SK-N-SH (cell line): Measurements from ENCODE around the gene FGF23. TPM values are rescaled to one million over a fixed set of nuclear protein-coding genes. Genes with fewer than 3 reads are reported as not detected.

Experiments
- CTCF ChIA-PET: fragments of 300-600, 350-600 bp; formaldehyde crosslinking; extraction: SDS; loops from one replicate; lab custom pipeline; 2021; lab: Yijun Ruan, JAX
- POLR2A ChIA-PET: fragments of 350-600 bp; sonication (Branson Sonifier 250); formaldehyde crosslinking; extraction: SDS; loops from one replicate; lab custom pipeline; 2020; ENCODE audit warnings: antibody characterized with exemption, inconsistent platforms; lab: Yijun Ruan, JAX
- DNase-seq: peaks from one replicate; pipeline ENCODE4 v3.0.0; 2012
- H2AFZ ChIP-seq: fragments of 200-600 bp; sonication (generic); 2 replicates; pipeline ENCODE4 v1.8.1; 2016; ENCODE audit warnings: antibody characterized with exemption, mild to moderate bottlenecking, low read depth
- H3F3A ChIP-seq: fragments of 200-600 bp; sonication (generic); replicated peaks from 2 replicates; pipeline ENCODE3; 2016; ENCODE audit warnings: antibody characterized with exemption, mild to moderate bottlenecking; ENCODE audit not compliant: insufficient read depth
- H3K27ac ChIP-seq, 2 experiments: fragments of 200-500 bp in 1 of 2; fragments of 200-600 bp in 1 of 2; sonication (Bioruptor generic) in 1 of 2; sonication (generic), shearing (Covaris generic) in 1 of 2; 2 replicates each; pipeline versions ENCODE4 v1.5.1 to v1.6.1; 2014 to 2016; ENCODE audit warnings: low read depth in 2 of 2, inconsistent platforms in 1 of 2, low read length in 1 of 2, mild to moderate bottlenecking in 1 of 2, mixed read lengths in 1 of 2
- H3K27me3 ChIP-seq: fragments of 200-600 bp; sonication (generic), shearing (Covaris generic); 2 replicates; pipeline ENCODE4 v1.6.1; 2016; ENCODE audit warnings: mixed run types; ENCODE audit not compliant: insufficient read depth
- H3K36me3 ChIP-seq, 2 experiments: fragments of 200-500 bp in 1 of 2; fragments of 200-600 bp in 1 of 2; sonication (Bioruptor generic) in 1 of 2; sonication (generic) in 1 of 2; replicated peaks in 1 of 2; 2 replicates each; pipeline versions ENCODE3 to v1.5.1; 2014 to 2016; ENCODE audit warnings: low read length in 1 of 2, mild to moderate bottlenecking in 1 of 2; ENCODE audit not compliant: insufficient read depth in 2 of 2, control insufficient read depth in 1 of 2
- H3K4me1 ChIP-seq, 2 experiments: fragments of 200-500 bp in 1 of 2; fragments of 200-600 bp in 1 of 2; sonication (Bioruptor generic) in 1 of 2; sonication (generic), shearing (Covaris generic) in 1 of 2; 2 replicates each; pipeline versions ENCODE4 v1.5.1 to v1.6.1; 2014 to 2016; ENCODE audit warnings: low read depth in 1 of 2, low read length in 1 of 2, mixed run types in 1 of 2; ENCODE audit not compliant: insufficient read depth in 2 of 2, control insufficient read depth in 1 of 2
- H3K4me2 ChIP-seq: fragments of 200-600 bp; sonication (generic), shearing (Covaris generic); 2 replicates; pipeline ENCODE4 v1.6.1; 2017; ENCODE audit warnings: mixed run types
- H3K4me3 ChIP-seq, 2 experiments: fragments of 200-500 bp in 1 of 2; fragments of 200-600 bp in 1 of 2; sonication (Bioruptor generic) in 1 of 2; sonication (generic), shearing (Covaris generic) in 1 of 2; 2 replicates each; pipeline versions ENCODE4 v1.5.1 to v1.8.1; 2014 to 2016; ENCODE audit warnings: low read depth in 2 of 2, inconsistent platforms in 1 of 2, low read length in 1 of 2, mild to moderate bottlenecking in 1 of 2, mixed read lengths in 1 of 2, moderate library complexity in 1 of 2
- H3K79me2 ChIP-seq: fragments of 200-600 bp; sonication (generic); 2 replicates; pipeline ENCODE4 v1.8.1; 2017; ENCODE audit warnings: mild to moderate bottlenecking; ENCODE audit not compliant: insufficient read depth
- H3K9ac ChIP-seq: fragments of 200-600 bp; sonication (generic); 2 replicates; pipeline ENCODE4 v1.6.1; 2017; ENCODE audit warnings: mixed run types
- H3K9me2 ChIP-seq: fragments of 200-600 bp; sonication (generic); 2 replicates; pipeline ENCODE4 v1.6.1; 2017; ENCODE audit warnings: mixed run types
- H3K9me3 ChIP-seq: fragments of 200-600 bp; sonication (generic); 2 replicates; pipeline ENCODE4 v1.6.1; 2017; ENCODE audit warnings: mixed run types, mild to moderate bottlenecking, moderate library complexity
- H4K20me1 ChIP-seq: fragments of 200-600 bp; sonication (generic); 2 replicates; pipeline ENCODE4 v1.6.1; 2017; ENCODE audit warnings: mild to moderate bottlenecking, mixed run types; ENCODE audit not compliant: insufficient read depth
- CHD2 ChIP-seq: fragments of 150-350 bp; IDR thresholded peaks from 2 replicates; pipeline ENCODE4 v1.6.1; 2018; ENCODE audit warnings: low read length; ENCODE audit not compliant: partially characterized antibody
- CTCF ChIP-seq: fragments of 200-600 bp; sonication (generic); IDR thresholded peaks from 2 replicates; pipeline ENCODE4 v1.6.1; 2017; ENCODE audit warnings: antibody characterized with exemption, mild to moderate bottlenecking, moderate library complexity
- EZH2phosphoT487 ChIP-seq: fragments of 200-600 bp; sonication (generic); IDR thresholded peaks from 2 replicates; pipeline ENCODE4 v1.6.1; 2017; ENCODE audit warnings: low read depth, mixed run types, mild to moderate bottlenecking, antibody characterized with exemption, moderate library complexity, borderline replicate concordance
- FOXJ3 ChIP-seq: sonication (generic); formaldehyde crosslinking; IDR thresholded peaks from 2 replicates; pipeline ENCODE4 v1.5.1; 2020; ENCODE audit warnings: mild to moderate bottlenecking, missing genetic modification reagents
- FOXM1 ChIP-seq: IDR thresholded peaks from 2 replicates; pipeline ENCODE4 v1.4.0; 2012; ENCODE audit warnings: low read depth, mild to moderate bottlenecking
- POLR2AphosphoS5 ChIP-seq: IDR thresholded peaks from 2 replicates; pipeline ENCODE4 v1.6.1; 2012; ENCODE audit warnings: low read depth, low read length
- REST ChIP-seq: IDR thresholded peaks from 2 replicates; pipeline ENCODE4 v1.6.1; 2012; ENCODE audit warnings: mild to moderate bottlenecking, low read depth, low read length, moderate library complexity
- RFX5 ChIP-seq: IDR thresholded peaks from 2 replicates; pipeline ENCODE4 v1.6.1; 2012; ENCODE audit warnings: mild to moderate bottlenecking, improper control_type of control experiment, low read length
- RXRA ChIP-seq: IDR thresholded peaks from 2 replicates; pipeline ENCODE4 v1.4.0; 2012; ENCODE audit warnings: low read depth, mild to moderate bottlenecking, borderline replicate concordance
- TCF12 ChIP-seq: IDR thresholded peaks from 2 replicates; pipeline ENCODE4 v1.4.0; 2012
- USF2 ChIP-seq: fragments of 150-350 bp; IDR thresholded peaks from 2 replicates; pipeline ENCODE4 v1.6.1; 2017; ENCODE audit warnings: antibody characterized with exemption, low read length, low read depth, borderline replicate concordance
- YY1 ChIP-seq: IDR thresholded peaks from 2 replicates; pipeline ENCODE4 v1.4.0; 2012; ENCODE audit warnings: low read depth, mild to moderate bottlenecking
- WGBS: methylation state at CpG from one replicate; pipeline ENCODE4 v1.1.6; 2017; ENCODE audit warnings: low lambda C conversion rate; 5-methylcytosine and 5-hydroxymethylcytosine counted together
- polyA plus RNA-seq, 3 experiments: library from polyadenylated mRNA; depleted of rRNA; stranded (reverse); fragments of >200 nt; gene quantifications; 2 replicates each; pipeline ENCODE4 v1.2.3, GENCODE V29; 2012
- TF ChIP-seq, protein P1 (sequence below): IDR thresholded peaks from 2 replicates; pipeline ENCODE4 v1.4.0; 2012; ENCODE audit warnings: low read depth
- TF ChIP-seq, protein P2 (sequence below): IDR thresholded peaks from 2 replicates; pipeline ENCODE4; 2012

FGF23 gene
- polyA plus RNA-seq, 1 of the 3 experiments (the other 2 are of a cell fraction) = not detected

DNA sequence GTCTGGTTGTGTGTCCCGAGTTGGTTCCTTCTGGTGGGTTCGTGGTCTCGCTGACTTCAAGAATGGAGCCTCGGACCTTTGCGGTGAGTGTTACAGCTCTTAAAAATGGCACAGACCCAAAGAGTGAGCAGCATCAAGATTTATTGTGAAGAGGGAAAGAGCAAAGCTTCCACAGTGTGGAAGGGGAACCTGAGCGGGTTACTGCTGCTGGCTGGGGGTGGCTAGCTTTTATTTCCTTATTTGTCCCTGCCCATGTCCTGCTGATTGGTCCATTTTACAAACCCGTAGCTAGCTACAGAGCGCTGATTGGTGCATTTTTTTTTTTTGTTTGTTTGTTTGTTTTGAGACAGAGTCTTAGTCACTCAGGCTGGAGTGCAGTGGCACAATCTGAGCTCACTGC is 36.8 kb upstream of the FGF23 start:
- CTCF ChIA-PET = interaction anchor here (1.2 to 2.2 kb wide), 2 partner anchors 30 to 33 kb away, joined by 4 to 13 read pairs; no protein-coding TSS in a partner anchor
- H3K27ac ChIP-seq = no peak overlapping the region
- TF ChIP-seq POLR2AphosphoS5 = no peak
- TF ChIP-seq CHD2 = no peak
- no peak for TF ChIP-seq RXRA
- TF ChIP-seq REST = no peak
- no peak for TF ChIP-seq FOXJ3 (CRISPR knock-in tag)
- TF ChIP-seq RFX5 = no peak
- TF ChIP-seq USF2 = no peak
- no peak for TF ChIP-seq YY1
- TF ChIP-seq TCF12 = no peak
- TF ChIP-seq, protein P1, sequence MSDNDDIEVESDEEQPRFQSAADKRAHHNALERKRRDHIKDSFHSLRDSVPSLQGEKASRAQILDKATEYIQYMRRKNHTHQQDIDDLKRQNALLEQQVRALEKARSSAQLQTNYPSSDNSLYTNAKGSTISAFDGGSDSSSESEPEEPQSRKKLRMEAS = no peak
- TF ChIP-seq CTCF = no peak
- TF ChIP-seq, protein P2, sequence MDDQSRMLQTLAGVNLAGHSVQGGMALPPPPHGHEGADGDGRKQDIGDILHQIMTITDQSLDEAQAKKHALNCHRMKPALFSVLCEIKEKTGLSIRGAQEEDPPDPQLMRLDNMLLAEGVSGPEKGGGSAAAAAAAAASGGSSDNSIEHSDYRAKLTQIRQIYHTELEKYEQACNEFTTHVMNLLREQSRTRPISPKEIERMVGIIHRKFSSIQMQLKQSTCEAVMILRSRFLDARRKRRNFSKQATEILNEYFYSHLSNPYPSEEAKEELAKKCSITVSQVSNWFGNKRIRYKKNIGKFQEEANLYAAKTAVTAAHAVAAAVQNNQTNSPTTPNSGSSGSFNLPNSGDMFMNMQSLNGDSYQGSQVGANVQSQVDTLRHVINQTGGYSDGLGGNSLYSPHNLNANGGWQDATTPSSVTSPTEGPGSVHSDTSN = no peak
- TF ChIP-seq EZH2phosphoT487 = no peak
- TF ChIP-seq FOXM1 = no peak
- TF ChIP-seq, all 33 proteins: peak for 0
- H3K9ac ChIP-seq = no peak overlapping the region
- no peaks in the 10 kb centered on the region for H3F3A ChIP-seq
- 70% methylated on average over 8 of the region's 8 CpGs for WGBS
- H3K9me2 ChIP-seq = no peaks in the 10 kb centered on the region
- no peaks in the 10 kb centered on the region for H3K9me3 ChIP-seq
- H3K4me2 ChIP-seq = no peak overlapping the region
- H3K36me3 ChIP-seq = no peaks in the 10 kb centered on the region
- H3K4me1 ChIP-seq = peaks cover 0 to 36% of the 10 kb centered on the region in 2 experiments; a peak in 2 of 4 replicates
- H3K27me3 ChIP-seq = peaks cover 43% of the 10 kb centered on the region; the same call in 1 of the 2 replicates
- H3K79me2 ChIP-seq = no peaks in the 10 kb centered on the region
- POLR2A ChIA-PET = interaction anchor here (0.6 to 0.9 kb wide), 2 partner anchors 25 to 33 kb away, joined by 3 read pairs; no protein-coding TSS in a partner anchor
- no peak for DNase-seq
- H2AFZ ChIP-seq = no peak overlapping the region
- no peaks in the 10 kb centered on the region for H4K20me1 ChIP-seq
- H3K4me3 ChIP-seq = no peak overlapping the region
